CD4-positive, alpha-beta T cell (primary cell): ENCODE measurements around the gene TST. TPM values are rescaled to one million over a fixed set of nuclear protein-coding genes. Genes with fewer than 3 reads are reported as not detected.

Experiments
- ATAC-seq: fragments of 200-7000 bp; cut with Tn5 transposase; one replicate; pipeline ENCODE4 v1.10.0; 2022; ENCODE audit warnings: mild to moderate bottlenecking; ENCODE audit not compliant: poor library complexity
- CTCF ChIA-PET: fragments of 350-600 bp; sonication (Branson Sonifier 250); formaldehyde crosslinking; loops from one replicate; lab custom pipeline; 2021; ENCODE audit warnings: antibody characterized with exemption, inconsistent platforms; lab: Charles Lee
- POLR2A ChIA-PET: fragments of 350-600 bp; sonication (Branson Sonifier 250); formaldehyde crosslinking; loops from one replicate; lab custom pipeline; 2021; ENCODE audit warnings: antibody characterized with exemption, inconsistent platforms; lab: Charles Lee
- DNase-seq, 14 experiments: peaks; one replicate each; pipeline ENCODE4 v3.0.0-alpha.2; 2013 to 2020; ENCODE audit warnings: mixed read lengths in 2 of 14
- H3K27ac ChIP-seq, 2 donors: one replicate each; pipeline versions ENCODE4 v1.5.1 to v1.7.0; 2013; ENCODE audit warnings: low read length in 2 of 2, low read depth in 1 of 2, mild to moderate bottlenecking in 1 of 2
- H3K27me3 ChIP-seq, 2 experiments: 1 replicate in 1 of 2; 2 replicates in 1 of 2; pipeline versions ENCODE4 v1.6.1 to v1.7.0; 2013; ENCODE audit warnings: low read length in 2 of 2, control low read depth in 1 of 2, mild to moderate bottlenecking in 1 of 2, moderate library complexity in 1 of 2; ENCODE audit not compliant: insufficient read depth in 2 of 2, control insufficient read depth in 1 of 2
- H3K36me3 ChIP-seq: one replicate; pipeline ENCODE4 v1.6.1; 2013; ENCODE audit warnings: low read length, control low read depth; ENCODE audit not compliant: insufficient read depth
- H3K4me1 ChIP-seq: one replicate; pipeline ENCODE4 v1.6.1; 2013; ENCODE audit warnings: low read length, control low read depth; ENCODE audit not compliant: insufficient read depth
- H3K4me3 ChIP-seq: one replicate; pipeline ENCODE4 v1.5.1; 2013; ENCODE audit warnings: mild to moderate bottlenecking, low read length, moderate library complexity
- H3K9me3 ChIP-seq, 2 experiments: 1 replicate in 1 of 2; 2 replicates in 1 of 2; pipeline versions ENCODE4 v1.6.1 to v1.7.0; 2013; ENCODE audit warnings: low read length in 2 of 2, mild to moderate bottlenecking in 2 of 2, control low read depth in 1 of 2, moderate library complexity in 1 of 2; ENCODE audit not compliant: control insufficient read depth in 1 of 2, insufficient read depth in 1 of 2
- H3K27ac Mint-ChIP-seq: one replicate; pipeline ENCODE4 v1.8.0; 2020; ENCODE audit warnings: mixed read lengths
- H3K27me3 Mint-ChIP-seq: one replicate; pipeline ENCODE4 v1.8.0; 2021; ENCODE audit warnings: mixed read lengths
- H3K36me3 Mint-ChIP-seq: one replicate; pipeline ENCODE4 v1.8.0; 2021; ENCODE audit warnings: low read depth, mixed read lengths
- H3K4me1 Mint-ChIP-seq: one replicate; pipeline ENCODE4 v1.8.0; 2021; ENCODE audit warnings: low read depth, mixed read lengths
- H3K4me3 Mint-ChIP-seq: one replicate; pipeline ENCODE4 v1.8.0; 2020; ENCODE audit warnings: mild to moderate bottlenecking, mixed read lengths
- H3K9me3 Mint-ChIP-seq: one replicate; pipeline ENCODE4 v1.8.0; 2020; ENCODE audit warnings: mixed read lengths
- intact Hi-C, 2 experiments: fragments of 100-400 bp; cut with DNase I in 1 of 2; cut with micrococcal nuclease in 1 of 2; formaldehyde crosslinking; loops; one replicate each; pipeline versions ENCODE4 v1.15.1 to v1.9.0; 2023 to 2025; cut with DNase I, micrococcal nuclease
- total RNA-seq, 174 experiments: library from RNA in 2 of 174; stranded (reverse) in 2 of 174; gene quantifications; one replicate each; pipeline ENCODE4 v1.2.3 and lab custom pipeline; 2021 to 2026
- TF ChIP-seq, protein P1 (sequence below): fragments of 200-600 bp; IDR thresholded peaks from one replicate; pipeline ENCODE4 v1.8.0; 2022; ENCODE audit warnings: antibody characterized with exemption, mild to moderate bottlenecking

TST gene
- total RNA-seq, 2 experiments from 2014 or later, result not detected

DNA sequence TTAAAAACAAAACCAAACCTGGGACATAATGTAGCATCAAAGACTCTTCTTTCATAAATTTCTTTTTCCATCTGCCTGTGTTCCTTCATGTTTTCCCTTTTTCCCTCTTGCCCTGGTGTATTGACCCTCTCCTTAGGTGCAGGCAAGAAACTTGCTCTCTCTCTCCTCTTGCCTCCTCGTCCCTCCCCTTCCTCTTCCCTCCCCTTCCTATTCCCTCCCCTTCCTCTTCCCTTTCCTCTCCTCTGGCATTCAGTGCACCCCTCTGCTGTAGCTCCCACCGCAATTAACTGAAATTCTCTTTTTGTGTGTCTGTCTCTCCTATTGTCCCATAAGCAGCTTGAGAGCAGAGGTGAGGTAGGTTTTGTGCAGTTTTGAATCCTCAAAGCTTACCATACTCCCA lies 55.9 kb downstream of the TST start:
- ChIA-PET CTCF (interaction anchor here (1.3 kb wide), 1 partner anchor 15 kb away, joined by 5 read pairs; no protein-coding TSS in a partner anchor), POLR2A (no interaction called here)
- intact Hi-C loops, result no loop called here
- Mint-ChIP-seq H3K9me3 (no peaks in the 10 kb centered on the region), H3K27me3 (peaks cover 27% of the 10 kb centered on the region), H3K27ac (no peak overlapping the region), H3K4me3 (no peak overlapping the region), H3K36me3 (no peaks in the 10 kb centered on the region), H3K4me1 (no peaks in the 10 kb centered on the region)
- DNase-seq (no peak), ATAC-seq (no peak)
- Histone ChIP-seq H3K4me1 (no peaks in the 10 kb centered on the region), H3K4me3 (no peak overlapping the region), H3K27ac (no peak overlapping the region), H3K27me3 (peaks cover 0 to 17% of the 10 kb centered on the region in 2 experiments), H3K36me3 (no peaks in the 10 kb centered on the region), H3K9me3 (no peaks in the 10 kb centered on the region)
- TF ChIP-seq, protein P1, sequence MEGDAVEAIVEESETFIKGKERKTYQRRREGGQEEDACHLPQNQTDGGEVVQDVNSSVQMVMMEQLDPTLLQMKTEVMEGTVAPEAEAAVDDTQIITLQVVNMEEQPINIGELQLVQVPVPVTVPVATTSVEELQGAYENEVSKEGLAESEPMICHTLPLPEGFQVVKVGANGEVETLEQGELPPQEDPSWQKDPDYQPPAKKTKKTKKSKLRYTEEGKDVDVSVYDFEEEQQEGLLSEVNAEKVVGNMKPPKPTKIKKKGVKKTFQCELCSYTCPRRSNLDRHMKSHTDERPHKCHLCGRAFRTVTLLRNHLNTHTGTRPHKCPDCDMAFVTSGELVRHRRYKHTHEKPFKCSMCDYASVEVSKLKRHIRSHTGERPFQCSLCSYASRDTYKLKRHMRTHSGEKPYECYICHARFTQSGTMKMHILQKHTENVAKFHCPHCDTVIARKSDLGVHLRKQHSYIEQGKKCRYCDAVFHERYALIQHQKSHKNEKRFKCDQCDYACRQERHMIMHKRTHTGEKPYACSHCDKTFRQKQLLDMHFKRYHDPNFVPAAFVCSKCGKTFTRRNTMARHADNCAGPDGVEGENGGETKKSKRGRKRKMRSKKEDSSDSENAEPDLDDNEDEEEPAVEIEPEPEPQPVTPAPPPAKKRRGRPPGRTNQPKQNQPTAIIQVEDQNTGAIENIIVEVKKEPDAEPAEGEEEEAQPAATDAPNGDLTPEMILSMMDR, result no peak

DNA sequence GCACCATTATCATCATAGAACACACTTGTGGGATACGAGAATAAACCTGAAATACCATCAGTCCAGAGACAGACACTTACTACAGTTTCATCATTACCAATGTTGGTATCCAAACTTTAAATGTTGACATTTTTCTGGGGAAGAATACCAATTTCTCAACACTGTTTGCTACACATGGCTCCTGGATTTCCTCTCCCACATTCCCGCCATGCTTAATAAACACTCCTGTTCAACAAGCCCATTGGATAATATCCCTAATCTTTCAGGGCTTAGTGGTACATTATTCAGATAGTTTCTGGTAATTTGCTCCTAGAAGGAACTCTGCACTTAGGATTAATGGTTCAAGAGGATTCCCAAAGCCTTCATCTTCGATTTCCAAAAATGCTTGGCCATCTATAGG lies 57.6 kb downstream of the TST start:
- H3K27ac Mint-ChIP-seq, result no peak overlapping the region

More for the DNA sequence above, 57.6 kb downstream of the TST start:
- no peak overlapping the region for H3K4me3 ChIP-seq
- Mint-ChIP-seq H3K27me3 (peaks cover 27% of the 10 kb centered on the region), H3K9me3 (peaks cover 2% of the 10 kb centered on the region), H3K4me1 (no peaks in the 10 kb centered on the region), H3K4me3 (no peak overlapping the region), H3K36me3 (no peaks in the 10 kb centered on the region)
- DNase-seq (no peak), ATAC-seq (no peak)
- no peaks in the 10 kb centered on the region for H3K36me3 ChIP-seq
- H3K4me1 ChIP-seq, result no peaks in the 10 kb centered on the region
- H3K27me3 ChIP-seq, result peaks cover 0 to 17% of the 10 kb centered on the region in 2 experiments
- intact Hi-C loops, result no loop called here
- TF ChIP-seq, protein P1, result no peak
- ChIA-PET POLR2A (no interaction called here), CTCF (no interaction called here)
- no peak overlapping the region for H3K27ac ChIP-seq
- H3K9me3 ChIP-seq, result peaks cover 0 to 3% of the 10 kb centered on the region in 2 experiments

Other genes starting within 250 kb of the TST start
- 10 to 100 TPM; 10.2 to 10.9 TPM for gene IFT27, start 243.3 kb downstream of the TST start, total RNA-seq
- not detected for gene PVALB, start 202.4 kb downstream of the TST start, total RNA-seq
- gene NCF4, start 158.4 kb downstream of the TST start, total RNA-seq, result 1 to 10 TPM; 7.7 to 8.0 TPM
- gene CSF2RB, start 105.8 kb downstream of the TST start, total RNA-seq, result 1 to 10 TPM; 1.5 TPM
- gene MPST, start 295 bp upstream of the TST start, total RNA-seq, result 1 to 10 TPM; 1.7 to 1.8 TPM
- 10 to 100 TPM; 17.3 to 17.9 TPM for gene KCTD17, start 32.3 kb upstream of the TST start, total RNA-seq
- under 1 TPM; 0.19 to 0.39 TPM for gene TMPRSS6, start 90.3 kb upstream of the TST start, total RNA-seq
- 10 to 100 TPM; 47.5 to 49.6 TPM for gene IL2RB, start 130.5 kb upstream of the TST start, total RNA-seq
- gene C1QTNF6, start 168.8 kb upstream of the TST start, total RNA-seq, result 10 to 100 TPM; 11.9 to 12.1 TPM
- gene SSTR3, start 193.0 kb upstream of the TST start, total RNA-seq, result 1 to 10 TPM; 1.9 to 2.1 TPM
- 100 to 1,000 TPM; 174 to 180 TPM for gene RAC2, start 224.8 kb upstream of the TST start, total RNA-seq